Activated CD4-positive, alpha-beta T cell treated with anti-CD3 and anti-CD28 coated beads for 1 hour (primary cell): ENCODE measurements around the gene GNLY.
"Not testable (repeated sequence)": the region's sequence is repeated elsewhere in the genome, so short reads cannot be mapped to it uniquely, and the experiment has no call there.

Experiments
- DNase-seq: peaks from one replicate; pipeline ENCODE4 v3.0.0-alpha.2; 2020

GNLY gene

GRCh38 chr2:85711578-85712060 lies 17.5 kb downstream of the GNLY start:
- no peak for DNase-seq

GRCh38 chr2:85712336-85712735 lies 18.2 kb downstream of the GNLY start:
- DNase-seq: no peak

- DNase-seq: no peak
Measured at GRCh38 chr2:85712849-85713612, 18.9 kb downstream of the GNLY start.

GRCh38 chr2:85713836-85714235 lies 19.7 kb downstream of the GNLY start:
- DNase-seq: no peak

- DNase-seq: not testable (repeated sequence)
Measured at GRCh38 chr2:85714421-85714820, 20.3 kb downstream of the GNLY start.

- no peak for DNase-seq
Measured at GRCh38 chr2:85714841-85715240, 20.7 kb downstream of the GNLY start.

GRCh38 chr2:85716346-85716914 lies 22.3 kb downstream of the GNLY start:
- no peak for DNase-seq

GRCh38 chr2:85717308-85718008 lies 23.3 kb downstream of the GNLY start:
- DNase-seq: no peak

- DNase-seq: no peak
Measured at GRCh38 chr2:85718009-85718391, 23.8 kb downstream of the GNLY start.

GRCh38 chr2:85718885-85719492 lies 24.8 kb downstream of the GNLY start:
- DNase-seq: no peak

- no peak for DNase-seq
Measured at GRCh38 chr2:85719609-85720240, 25.6 kb downstream of the GNLY start.

- no peak for DNase-seq
Measured at GRCh38 chr2:85720533-85720932, 26.4 kb downstream of the GNLY start.

GRCh38 chr2:85721641-85722040 lies 27.5 kb downstream of the GNLY start:
- no peak for DNase-seq

- no peak for DNase-seq
Measured at GRCh38 chr2:85722519-85722918, 28.4 kb downstream of the GNLY start.

GRCh38 chr2:85723707-85724360 lies 29.7 kb downstream of the GNLY start:
- no peak for DNase-seq

GRCh38 chr2:85724731-85725181 lies 30.6 kb downstream of the GNLY start:
- no peak for DNase-seq

GRCh38 chr2:85725451-85725850 lies 31.3 kb downstream of the GNLY start:
- no peak for DNase-seq

- DNase-seq: no peak
Measured at GRCh38 chr2:85727798-85728197, 33.6 kb downstream of the GNLY start.

- no peak for DNase-seq
Measured at GRCh38 chr2:85728342-85728741, 34.2 kb downstream of the GNLY start.

GRCh38 chr2:85728883-85729824 lies 35.0 kb downstream of the GNLY start:
- peak; percentile 48 for DNase-seq

GRCh38 chr2:85729825-85730510 lies 35.8 kb downstream of the GNLY start:
- DNase-seq: no peak
